Measurements from ENCODE around the gene DGKH. TPM values are rescaled to one million over a fixed set of nuclear protein-coding genes. Genes with fewer than 3 reads are reported as not detected.
"Not testable (repeated sequence)": the region's sequence is repeated elsewhere in the genome, so short reads cannot be mapped to it uniquely, and the experiment has no call there.

DGKH gene
- total RNA-seq, 2 donors from 2014 or later: 3.6 to 4.7 TPM

DNA sequence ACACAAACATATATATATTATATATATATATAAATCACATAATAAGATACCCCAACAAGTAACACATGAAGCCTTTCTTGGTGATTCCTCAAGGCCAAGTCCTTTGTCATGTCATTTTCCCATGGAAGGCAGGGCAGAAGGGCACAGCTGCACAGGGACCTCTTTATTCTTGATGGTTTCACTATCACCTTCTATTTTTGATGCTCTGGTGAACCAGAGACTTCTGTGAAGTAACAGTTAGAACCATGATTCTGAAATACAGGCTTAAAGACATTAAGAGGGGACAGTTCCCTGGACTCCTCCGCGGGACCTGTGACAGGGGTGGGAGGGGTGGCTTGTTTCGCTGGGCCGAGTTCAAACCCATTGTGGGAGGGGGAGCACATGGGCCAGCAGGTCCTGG is 104.0 kb downstream of the DGKH start:
- Histone ChIP-seq H3K4me3 (no peak overlapping the region), H3K27ac (no peak overlapping the region), H3K9me3 (no peaks in the 10 kb centered on the region), H3K4me1 (peaks cover 4% of the 10 kb centered on the region), H3K36me3 (replicated peaks in 1 of 2; ENCODE audit: insufficient read depth in 1 of 2, low read depth in 2 of 2) (no peaks in the 10 kb centered on the region), H3K27me3 (no peaks in the 10 kb centered on the region)
- intact Hi-C loops (cut with DNase I): no loop called here
- WGBS, 2 donors: 86 to 89% methylated on average over 4 of the region's 4 CpGs
- ATAC-seq (no peak), DNase-seq (no peak)
- TF ChIP-seq POLR2A (IDR thresholded peaks at IDR 0.05): no peak
- TF ChIP-seq, protein P1, sequence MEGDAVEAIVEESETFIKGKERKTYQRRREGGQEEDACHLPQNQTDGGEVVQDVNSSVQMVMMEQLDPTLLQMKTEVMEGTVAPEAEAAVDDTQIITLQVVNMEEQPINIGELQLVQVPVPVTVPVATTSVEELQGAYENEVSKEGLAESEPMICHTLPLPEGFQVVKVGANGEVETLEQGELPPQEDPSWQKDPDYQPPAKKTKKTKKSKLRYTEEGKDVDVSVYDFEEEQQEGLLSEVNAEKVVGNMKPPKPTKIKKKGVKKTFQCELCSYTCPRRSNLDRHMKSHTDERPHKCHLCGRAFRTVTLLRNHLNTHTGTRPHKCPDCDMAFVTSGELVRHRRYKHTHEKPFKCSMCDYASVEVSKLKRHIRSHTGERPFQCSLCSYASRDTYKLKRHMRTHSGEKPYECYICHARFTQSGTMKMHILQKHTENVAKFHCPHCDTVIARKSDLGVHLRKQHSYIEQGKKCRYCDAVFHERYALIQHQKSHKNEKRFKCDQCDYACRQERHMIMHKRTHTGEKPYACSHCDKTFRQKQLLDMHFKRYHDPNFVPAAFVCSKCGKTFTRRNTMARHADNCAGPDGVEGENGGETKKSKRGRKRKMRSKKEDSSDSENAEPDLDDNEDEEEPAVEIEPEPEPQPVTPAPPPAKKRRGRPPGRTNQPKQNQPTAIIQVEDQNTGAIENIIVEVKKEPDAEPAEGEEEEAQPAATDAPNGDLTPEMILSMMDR (IDR thresholded peaks at IDR 0.05): no peak

DNA sequence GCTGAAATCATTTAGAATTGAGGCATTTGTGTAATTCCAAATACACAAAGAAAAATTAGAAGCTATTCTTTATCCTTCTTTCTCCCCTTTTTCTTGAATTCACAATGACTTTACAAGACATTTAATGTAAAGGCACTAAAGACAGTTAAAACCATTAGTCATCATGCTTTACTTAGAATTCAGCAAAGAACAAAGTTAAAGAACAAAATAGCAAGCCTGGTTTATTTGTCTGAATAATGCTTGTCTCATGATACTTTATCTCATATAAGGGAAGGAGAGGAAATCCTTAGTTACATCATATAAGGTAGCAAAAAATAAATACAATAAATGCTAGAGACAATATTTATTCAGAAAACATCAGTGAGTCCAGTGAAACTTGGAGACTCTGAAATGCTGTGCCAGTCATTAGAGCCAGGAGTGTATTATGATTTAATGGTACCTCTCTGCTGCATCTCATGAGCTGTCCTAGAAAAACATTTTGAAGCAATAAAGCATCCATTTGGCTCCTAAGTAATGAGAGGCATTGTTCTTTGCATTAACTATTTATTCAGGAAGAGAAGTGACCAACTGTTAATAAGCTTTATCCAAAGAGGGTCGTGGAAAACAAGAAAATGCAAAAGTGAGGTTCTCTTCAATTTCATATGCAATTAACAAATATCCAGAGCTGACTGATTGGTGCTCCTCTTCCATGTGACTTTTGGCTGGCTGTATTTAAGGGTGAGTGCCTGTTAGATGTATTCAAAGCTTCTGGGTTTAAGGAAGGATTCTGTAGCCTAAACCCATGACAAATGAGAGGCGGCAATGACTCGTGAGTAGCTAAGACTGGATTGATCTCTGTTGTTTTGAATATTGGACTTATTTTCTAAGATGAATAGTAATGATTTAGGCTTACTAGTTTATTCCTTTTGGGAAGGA is 105.0 kb downstream of the DGKH start:
- Histone ChIP-seq H3K27me3 (no peaks in the 10 kb centered on the region), H3K27ac (no peak overlapping the region), H3K36me3 (replicated peaks in 1 of 2; ENCODE audit: insufficient read depth in 1 of 2, low read depth in 2 of 2) (no peaks in the 10 kb centered on the region), H3K9me3 (no peaks in the 10 kb centered on the region), H3K4me1 (peaks cover 4% of the 10 kb centered on the region), H3K4me3 (no peak overlapping the region)
- no peak for DNase-seq
- intact Hi-C loops (cut with DNase I): no loop called here
- no peak for ATAC-seq
- TF ChIP-seq, protein P1 (IDR thresholded peaks at IDR 0.05): no peak
- no peak for TF ChIP-seq POLR2A (IDR thresholded peaks at IDR 0.05)
- WGBS, 2 donors: 78 to 82% methylated on average over 3 of the region's 3 CpGs

DNA sequence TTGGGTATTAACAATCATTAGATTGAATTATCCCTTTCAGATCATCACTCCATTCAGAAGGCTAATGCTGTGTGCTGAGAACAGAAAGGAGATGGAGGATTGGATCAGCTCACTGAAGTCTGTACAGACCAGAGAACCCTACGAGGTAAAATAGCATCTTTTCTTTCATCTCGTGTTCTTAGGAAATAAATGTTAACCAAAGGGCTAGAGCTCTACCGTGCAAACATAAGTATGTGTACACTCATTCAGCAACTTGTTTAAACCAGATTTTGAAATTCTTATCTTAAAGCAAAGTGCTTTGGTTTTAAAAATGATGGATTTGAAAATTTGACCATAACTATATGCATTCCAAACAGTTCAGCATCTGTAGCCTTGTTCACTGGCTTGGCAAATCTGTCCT is 106.8 kb downstream of the DGKH start:
- peaks cover 4% of the 10 kb centered on the region for H3K4me1 ChIP-seq
- TF ChIP-seq, protein P1 (IDR thresholded peaks at IDR 0.05): no peak
- no peak for TF ChIP-seq POLR2A (IDR thresholded peaks at IDR 0.05)
- no peaks in the 10 kb centered on the region for H3K27me3 ChIP-seq
- intact Hi-C loops (cut with DNase I): no loop called here
- DNase-seq (no peak), ATAC-seq (no peak)
- no peaks in the 10 kb centered on the region for H3K36me3 ChIP-seq (replicated peaks in 1 of 2; ENCODE audit: insufficient read depth in 1 of 2, low read depth in 2 of 2)
- H3K27ac ChIP-seq: no peak overlapping the region
- no peak overlapping the region for H3K4me3 ChIP-seq
- 64 to 65% methylated on average over 3 of the region's 3 CpGs for WGBS, 2 donors
- H3K9me3 ChIP-seq: no peaks in the 10 kb centered on the region

- H3K36me3 ChIP-seq (replicated peaks in 1 of 2; ENCODE audit: insufficient read depth in 1 of 2, low read depth in 2 of 2); DNase-seq; H3K4me1 ChIP-seq; H3K27me3 ChIP-seq; H3K9me3 ChIP-seq; intact Hi-C loops (cut with DNase I); ATAC-seq; H3K27ac ChIP-seq; H3K4me3 ChIP-seq: not testable (repeated sequence)
- WGBS, 2 donors: 87 to 92% methylated on average over 2 of the region's 2 CpGs
These were observed 114.9 kb downstream of the DGKH start for GRCh38 chr13:42163338-42163737.

DNA sequence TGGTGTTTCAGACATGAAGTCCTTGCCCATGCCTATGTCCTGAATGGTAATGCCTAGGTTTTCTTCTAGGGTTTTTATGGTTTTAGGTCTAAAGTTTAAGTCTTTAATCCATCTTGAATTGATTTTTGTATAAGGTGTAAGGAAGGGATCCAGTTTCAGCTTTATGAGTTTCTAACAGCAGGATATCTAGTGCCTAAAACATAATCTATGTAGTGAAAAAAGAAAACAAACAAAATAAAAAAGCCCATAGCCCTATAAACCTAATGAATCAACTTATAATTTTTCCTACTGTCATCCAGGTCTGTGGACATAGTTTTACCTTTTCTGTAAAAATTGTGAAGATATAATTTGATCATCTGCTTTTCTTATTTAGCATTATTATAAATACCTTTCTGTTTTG is 115.5 kb downstream of the DGKH start:
- H3K27me3 ChIP-seq; intact Hi-C loops (cut with DNase I); H3K4me3 ChIP-seq; ATAC-seq; H3K9me3 ChIP-seq; H3K27ac ChIP-seq; DNase-seq; H3K36me3 ChIP-seq (replicated peaks in 1 of 2; ENCODE audit: insufficient read depth in 1 of 2, low read depth in 2 of 2); H3K4me1 ChIP-seq: not testable (repeated sequence)

Data from body of pancreas (tissue), 4 donors.